GM03348 (cell line): ENCODE measurements around the gene RAD54L2.
"Not testable (repeated sequence)": the region's sequence is repeated elsewhere in the genome, so short reads cannot be mapped to it uniquely, and the experiment has no call there.

Experiments used
- DNase-seq: peaks from one replicate; pipeline ENCODE4 v3.0.0; 2012; ENCODE audit warnings: low spot score

The RAD54L2 gene

GRCh38 chr3:51538459-51539290, at the start of gene RAD54L2:
RAD54L2 (plus strand) TSS chr3:51538719; CDS start chr3:51590421, 51,702 bp downstream.
- DNase-seq: peak; percentile 96

GRCh38 chr3:51498876-51499738, 39.4 kb upstream of the RAD54L2 start:
- peak; percentile 94 for DNase-seq

- no peak for DNase-seq
Observed at GRCh38 chr3:51500632-51501131, 37.8 kb upstream of the RAD54L2 start.

GRCh38 chr3:51501833-51502561, 36.5 kb upstream of the RAD54L2 start:
- DNase-seq: peak; percentile 79

- no peak for DNase-seq
Observed at GRCh38 chr3:51502562-51502910, 36.0 kb upstream of the RAD54L2 start.

- DNase-seq: no peak
Observed at GRCh38 chr3:51503007-51503406, 35.5 kb upstream of the RAD54L2 start.

- no peak for DNase-seq
Observed at GRCh38 chr3:51508255-51508654, 30.3 kb upstream of the RAD54L2 start.

- no peak for DNase-seq
Observed at GRCh38 chr3:51510996-51511395, 27.5 kb upstream of the RAD54L2 start.

- no peak for DNase-seq
Observed at GRCh38 chr3:51514210-51514609, 24.3 kb upstream of the RAD54L2 start.

- no peak for DNase-seq
Observed at GRCh38 chr3:51519848-51520247, 18.7 kb upstream of the RAD54L2 start.

- not testable (repeated sequence) for DNase-seq
Observed at GRCh38 chr3:51520906-51521730, 17.4 kb upstream of the RAD54L2 start.

GRCh38 chr3:51522273-51522962, 16.1 kb upstream of the RAD54L2 start:
- DNase-seq: no peak

GRCh38 chr3:51524874-51525273, 13.6 kb upstream of the RAD54L2 start:
- DNase-seq: not testable (repeated sequence)

GRCh38 chr3:51530485-51530884, 8.0 kb upstream of the RAD54L2 start:
- no peak for DNase-seq

GRCh38 chr3:51535146-51536019, 3.1 kb upstream of the RAD54L2 start:
- no peak for DNase-seq

- not testable (repeated sequence) for DNase-seq
Observed at GRCh38 chr3:51537631-51538030, 888 bp upstream of the RAD54L2 start.

- DNase-seq: peak; percentile 21
Observed at GRCh38 chr3:51538115-51538458, 432 bp upstream of the RAD54L2 start.

GRCh38 chr3:51539291-51539941, 897 bp downstream of the RAD54L2 start:
- peak; percentile 78 for DNase-seq

- DNase-seq: not testable (repeated sequence)
Observed at GRCh38 chr3:51542596-51542995, 4.1 kb downstream of the RAD54L2 start.
